Osteocyte (in vitro differentiated cells): ENCODE data around the gene MANBA. TPM values are rescaled to one million over a fixed set of nuclear protein-coding genes. Genes with fewer than 3 reads are reported as not detected.

ENCODE experiments used
- DNase-seq: peaks from one replicate; pipeline ENCODE4 v3.0.0; 2021; ENCODE audit warnings: mixed read lengths; ENCODE audit not compliant: unreplicated experiment; ENCODE audit errors: extremely low spot score
- H3K27ac Mint-ChIP-seq: one replicate; pipeline ENCODE4 v1.8.0; 2021; ENCODE audit warnings: mild to moderate bottlenecking, mixed read lengths; ENCODE audit not compliant: unreplicated experiment
- H3K27me3 Mint-ChIP-seq: one replicate; pipeline ENCODE4 v1.8.0; 2021; ENCODE audit warnings: mixed read lengths; ENCODE audit not compliant: unreplicated experiment
- H3K36me3 Mint-ChIP-seq: one replicate; pipeline ENCODE4 v1.8.0; 2021; ENCODE audit warnings: mixed read lengths; ENCODE audit not compliant: unreplicated experiment
- H3K4me1 Mint-ChIP-seq: one replicate; pipeline ENCODE4 v1.8.0; 2021; ENCODE audit warnings: mixed read lengths; ENCODE audit not compliant: unreplicated experiment
- H3K4me3 Mint-ChIP-seq: one replicate; pipeline ENCODE4 v1.8.0; 2021; ENCODE audit warnings: mild to moderate bottlenecking, moderate library complexity, mixed read lengths; ENCODE audit not compliant: unreplicated experiment
- H3K9me3 Mint-ChIP-seq: one replicate; pipeline ENCODE4 v1.8.0; 2021; ENCODE audit warnings: mixed read lengths; ENCODE audit not compliant: unreplicated experiment
- CTCF ChIP-seq: fragments of 200-600 bp; sonication (generic); IDR thresholded peaks from 2 replicates; pipeline ENCODE4 v1.5.0; 2021; ENCODE audit warnings: antibody characterized with exemption, mild to moderate bottlenecking, moderate library complexity
- total RNA-seq: library from RNA; stranded (reverse); gene quantifications from 2 replicates; pipeline ENCODE4 v1.2.1, GENCODE V29; 2021

MANBA gene
- total RNA-seq, 1 donor from 2014 or later, result 26.1 TPM

GRCh38 chr4:102596532-102596931, 164.2 kb downstream of the MANBA start:
- TF ChIP-seq CTCF, result no peak
- Mint-ChIP-seq H3K27ac (no peak overlapping the region), H3K9me3 (peaks cover 2% of the 10 kb centered on the region), H3K4me3 (no peak overlapping the region), H3K36me3 (peaks cover 61% of the 10 kb centered on the region), H3K4me1 (peaks cover 26% of the 10 kb centered on the region), H3K27me3 (no peaks in the 10 kb centered on the region)
- DNase-seq, result no peak

GRCh38 chr4:102594000-102594399, 166.8 kb downstream of the MANBA start:
- no peak overlapping the region for H3K27ac Mint-ChIP-seq
- peaks cover 17% of the 10 kb centered on the region for H3K9me3 Mint-ChIP-seq
- peaks cover 18% of the 10 kb centered on the region for H3K4me1 Mint-ChIP-seq
- TF ChIP-seq CTCF, result no peak
- DNase-seq, result no peak
- H3K27me3 Mint-ChIP-seq, result no peaks in the 10 kb centered on the region
- H3K36me3 Mint-ChIP-seq, result peaks cover 76% of the 10 kb centered on the region
- H3K4me3 Mint-ChIP-seq, result no peak overlapping the region

GRCh38 chr4:102593147-102593546, 167.6 kb downstream of the MANBA start:
- peaks cover 78% of the 10 kb centered on the region for H3K36me3 Mint-ChIP-seq
- no peak overlapping the region for H3K27ac Mint-ChIP-seq
- no peak for DNase-seq
- H3K4me3 Mint-ChIP-seq, result no peak overlapping the region
- TF ChIP-seq CTCF, result no peak
- H3K9me3 Mint-ChIP-seq, result peaks cover 17% of the 10 kb centered on the region
- no peaks in the 10 kb centered on the region for H3K27me3 Mint-ChIP-seq
- peaks cover 10% of the 10 kb centered on the region for H3K4me1 Mint-ChIP-seq

GRCh38 chr4:102592256-102592655, 168.5 kb downstream of the MANBA start:
- H3K9me3 Mint-ChIP-seq, result peaks cover 17% of the 10 kb centered on the region
- H3K36me3 Mint-ChIP-seq, result peaks cover 77% of the 10 kb centered on the region
- no peaks in the 10 kb centered on the region for H3K27me3 Mint-ChIP-seq
- no peak overlapping the region for H3K4me3 Mint-ChIP-seq
- no peak for DNase-seq
- peaks cover under 1% of the 10 kb centered on the region for H3K4me1 Mint-ChIP-seq
- no peak overlapping the region for H3K27ac Mint-ChIP-seq
- no peak for TF ChIP-seq CTCF

- no peaks in the 10 kb centered on the region for H3K4me1 Mint-ChIP-seq
- H3K27me3 Mint-ChIP-seq, result no peaks in the 10 kb centered on the region
- no peak for DNase-seq
- peaks cover 17% of the 10 kb centered on the region for H3K9me3 Mint-ChIP-seq
- peaks cover 74% of the 10 kb centered on the region for H3K36me3 Mint-ChIP-seq
- H3K4me3 Mint-ChIP-seq, result no peak overlapping the region
- no peak overlapping the region for H3K27ac Mint-ChIP-seq
- TF ChIP-seq CTCF, result no peak
These were observed 171.0 kb downstream of the MANBA start for GRCh38 chr4:102589743-102590142.
